Occipital lobe (tissue), 2 donors: ENCODE data around the gene FBLN2. TPM values are rescaled to one million over a fixed set of nuclear protein-coding genes. Genes with fewer than 3 reads are reported as not detected.
"Not testable (repeated sequence)": the region's sequence is repeated elsewhere in the genome, so short reads cannot be mapped to it uniquely, and the experiment has no call there.

ENCODE experiments used
- DNase-seq: peaks from one replicate; lab custom pipeline; 2025; lab: John Stamatoyannopoulos, UW
- total RNA-seq: library from RNA; depleted of rRNA; stranded (reverse); fragments of >200 nt; gene quantifications from one replicate; pipeline ENCODE4 v1.2.3, GENCODE V29; 2014

FBLN2 gene
- total RNA-seq, 1 donor from 2014 or later, result 9.4 TPM

- DNase-seq, result no peak
Measured at GRCh38 chr3:13513913-13514517, 34.9 kb upstream of the FBLN2 start.

- no peak for DNase-seq
Measured at GRCh38 chr3:13514639-13515435, 34.1 kb upstream of the FBLN2 start.

- DNase-seq, result no peak
Measured at GRCh38 chr3:13515786-13516759, 32.9 kb upstream of the FBLN2 start.

GRCh38 chr3:13516760-13517135 lies 32.2 kb upstream of the FBLN2 start:
- DNase-seq, result no peak

- no peak for DNase-seq
Measured at GRCh38 chr3:13517253-13517977, 31.5 kb upstream of the FBLN2 start.

GRCh38 chr3:13518516-13518953 lies 30.4 kb upstream of the FBLN2 start:
- peak; percentile 43 for DNase-seq

GRCh38 chr3:13519006-13519791 lies 29.7 kb upstream of the FBLN2 start:
- DNase-seq, result no peak

GRCh38 chr3:13520326-13520880 lies 28.5 kb upstream of the FBLN2 start:
- no peak for DNase-seq

GRCh38 chr3:13521309-13521708 lies 27.6 kb upstream of the FBLN2 start:
- DNase-seq, result no peak

- DNase-seq, result not testable (repeated sequence)
Measured at GRCh38 chr3:13521749-13522148, 27.2 kb upstream of the FBLN2 start.

GRCh38 chr3:13522236-13522635 lies 26.7 kb upstream of the FBLN2 start:
- no peak for DNase-seq

GRCh38 chr3:13524979-13525669 lies 23.8 kb upstream of the FBLN2 start:
- no peak for DNase-seq

GRCh38 chr3:13525827-13526625 lies 22.9 kb upstream of the FBLN2 start:
- DNase-seq, result no peak

- no peak for DNase-seq
Measured at GRCh38 chr3:13526626-13526949, 22.3 kb upstream of the FBLN2 start.

- DNase-seq, result no peak
Measured at GRCh38 chr3:13528217-13528867, 20.6 kb upstream of the FBLN2 start.

GRCh38 chr3:13529196-13530112 lies 19.5 kb upstream of the FBLN2 start:
- DNase-seq, result no peak
